Natural killer cell (primary cell): Measurements from ENCODE around the gene SYNDIG1. TPM values are rescaled to one million over a fixed set of nuclear protein-coding genes. Genes with fewer than 3 reads are reported as not detected.

Experiments used
- ATAC-seq, 3 donors: fragments of 150-1000 bp in 2 of 3; fragments of 200-7000 bp in 1 of 3; cut with Tn5 transposase; 1 replicate in 1 of 3; 2 replicates in 2 of 3; pipeline ENCODE4 v1.10.0; 2021; ENCODE audit warnings: mild to moderate bottlenecking in 2 of 3, moderate library complexity in 2 of 3
- DNase-seq, 2 donors: peaks; one replicate each; pipeline versions ENCODE4 v3.0.0 to v3.0.0-alpha.2; 2013 to 2021; ENCODE audit warnings: mixed read lengths in 1 of 2
- H3K27ac ChIP-seq: one replicate; pipeline ENCODE4 v1.5.1; 2013; ENCODE audit warnings: mild to moderate bottlenecking, low read length
- H3K27me3 ChIP-seq: one replicate; pipeline ENCODE4 v1.6.1; 2013; ENCODE audit warnings: low read length; ENCODE audit not compliant: control insufficient read depth, insufficient read depth
- H3K36me3 ChIP-seq: one replicate; pipeline ENCODE4 v1.6.1; 2013; ENCODE audit warnings: low read length; ENCODE audit not compliant: control insufficient read depth, insufficient read depth
- H3K4me1 ChIP-seq: one replicate; pipeline ENCODE4 v1.6.1; 2013; ENCODE audit warnings: low read length; ENCODE audit not compliant: control insufficient read depth, insufficient read depth
- H3K4me3 ChIP-seq: one replicate; pipeline ENCODE4 v1.5.1; 2013; ENCODE audit warnings: low read length
- H3K9me3 ChIP-seq: one replicate; pipeline ENCODE4 v1.6.1; 2013; ENCODE audit warnings: low read length; ENCODE audit not compliant: control insufficient read depth, insufficient read depth
- H3K27ac Mint-ChIP-seq, 2 donors: one replicate each; pipeline ENCODE4 v1.8.0; 2022; ENCODE audit warnings: mild to moderate bottlenecking in 2 of 2, mixed read lengths in 2 of 2, moderate library complexity in 1 of 2
- H3K27me3 Mint-ChIP-seq, 2 donors: one replicate each; pipeline ENCODE4 v1.8.0; 2022; ENCODE audit warnings: low read depth in 2 of 2, mixed read lengths in 2 of 2
- H3K36me3 Mint-ChIP-seq: one replicate; pipeline ENCODE4 v1.8.0; 2022; ENCODE audit warnings: mixed read lengths
- H3K4me1 Mint-ChIP-seq, 2 donors: one replicate each; pipeline ENCODE4 v1.8.0; 2022; ENCODE audit warnings: mixed read lengths in 2 of 2
- H3K4me3 Mint-ChIP-seq: one replicate; pipeline ENCODE4 v1.8.0; 2022; ENCODE audit warnings: mild to moderate bottlenecking, moderate library complexity, mixed read lengths
- H3K9me3 Mint-ChIP-seq, 2 donors: one replicate each; pipeline ENCODE4 v1.8.0; 2022; ENCODE audit warnings: mixed read lengths in 2 of 2
- CTCF ChIP-seq: fragments of 200-600 bp; IDR thresholded peaks from one replicate; pipeline ENCODE4 v1.8.0; 2022; ENCODE audit warnings: antibody characterized with exemption
- WGBS: methylation state at CpG from one replicate; pipeline ENCODE4 v1.1.7; 2013; ENCODE audit warnings: missing lambda C conversion rate; ENCODE audit not compliant: insufficient coverage; 5-methylcytosine and 5-hydroxymethylcytosine counted together
- intact Hi-C: fragments of 100-400 bp; cut with micrococcal nuclease; formaldehyde crosslinking; loops from one replicate; pipeline ENCODE4 v1.14.2; 2022
- total RNA-seq, 4 donors: library from RNA; stranded (reverse); fragments of 120-200 nt in 1 of 4; gene quantifications; one replicate each; pipeline versions ENCODE4 v1.2.3 to v1.2.4, GENCODE V29; 2013 to 2022

The SYNDIG1 gene
- total RNA-seq, 3 donors from 2014 or later (not counting 1 experiment from before 2014, with no cell fraction given): not detected

GRCh38 chr20:24472426-24472825 lies 3.0 kb downstream of the SYNDIG1 start:
- no peaks in the 10 kb centered on the region for H3K36me3 ChIP-seq
- no peak for DNase-seq
- Mint-ChIP-seq H3K9me3 (no peaks in the 10 kb centered on the region), H3K36me3 (no peaks in the 10 kb centered on the region), H3K4me1 (no peaks in the 10 kb centered on the region), H3K4me3 (no peak overlapping the region), H3K27ac (no peak overlapping the region), H3K27me3 (peaks cover 48 to 51% of the 10 kb centered on the region in 2 donors)
- H3K4me3 ChIP-seq: no peak overlapping the region
- peaks cover 13% of the 10 kb centered on the region for H3K27me3 ChIP-seq
- H3K9me3 ChIP-seq: no peaks in the 10 kb centered on the region
- H3K27ac ChIP-seq: no peak overlapping the region
- ATAC-seq: no peak
- intact Hi-C loops: no loop called here
- 75% methylated on average over 1 of the region's 3 CpGs for WGBS
- no peak for TF ChIP-seq CTCF
- no peaks in the 10 kb centered on the region for H3K4me1 ChIP-seq

- H3K36me3 ChIP-seq: no peaks in the 10 kb centered on the region
- H3K4me1 Mint-ChIP-seq: no peaks in the 10 kb centered on the region
- H3K36me3 Mint-ChIP-seq: no peaks in the 10 kb centered on the region
- H3K4me3 Mint-ChIP-seq: no peak overlapping the region
- peaks cover 10% of the 10 kb centered on the region for H3K27me3 ChIP-seq
- no peaks in the 10 kb centered on the region for H3K9me3 Mint-ChIP-seq
- WGBS: 82% methylated on average over 7 of the region's 7 CpGs
- H3K4me1 ChIP-seq: no peaks in the 10 kb centered on the region
- H3K27ac ChIP-seq: no peak overlapping the region
- no peak for TF ChIP-seq CTCF
- no peaks in the 10 kb centered on the region for H3K9me3 ChIP-seq
- H3K4me3 ChIP-seq: no peak overlapping the region
- DNase-seq (no peak), ATAC-seq (no peak)
- peaks cover 35 to 43% of the 10 kb centered on the region in 2 donors for H3K27me3 Mint-ChIP-seq
- intact Hi-C loops: no loop called here
- no peak overlapping the region for H3K27ac Mint-ChIP-seq
These were observed 4.2 kb downstream of the SYNDIG1 start for GRCh38 chr20:24473435-24474223.

- H3K4me1 Mint-ChIP-seq: no peaks in the 10 kb centered on the region
- intact Hi-C loops: no loop called here
- TF ChIP-seq CTCF: no peak
These were observed 8.6 kb downstream of the SYNDIG1 start for GRCh38 chr20:24477831-24478547.

More at GRCh38 chr20:24477831-24478547, 8.6 kb downstream of the SYNDIG1 start:
- ATAC-seq: no peak
- no peaks in the 10 kb centered on the region for H3K4me1 ChIP-seq
- H3K9me3 ChIP-seq: no peaks in the 10 kb centered on the region
- no peaks in the 10 kb centered on the region for H3K36me3 ChIP-seq
- Mint-ChIP-seq H3K27me3 (peaks cover 27 to 34% of the 10 kb centered on the region in 2 donors), H3K4me3 (no peak overlapping the region), H3K9me3 (no peaks in the 10 kb centered on the region), H3K27ac (no peak overlapping the region), H3K36me3 (no peaks in the 10 kb centered on the region)
- no peak overlapping the region for H3K4me3 ChIP-seq
- WGBS: 84% methylated on average over 11 of the region's 11 CpGs
- no peak overlapping the region for H3K27ac ChIP-seq
- no peaks in the 10 kb centered on the region for H3K27me3 ChIP-seq
- no peak for DNase-seq
